ENCODE data around the gene PLCB1. TPM values are rescaled to one million over a fixed set of nuclear protein-coding genes. Genes with fewer than 3 reads are reported as not detected.

The PLCB1 gene
- polyA plus RNA-seq, 1 donor (not counting 4 experiments of a cell fraction or from before 2014, with no cell fraction given) = 0.37 TPM

DNA sequence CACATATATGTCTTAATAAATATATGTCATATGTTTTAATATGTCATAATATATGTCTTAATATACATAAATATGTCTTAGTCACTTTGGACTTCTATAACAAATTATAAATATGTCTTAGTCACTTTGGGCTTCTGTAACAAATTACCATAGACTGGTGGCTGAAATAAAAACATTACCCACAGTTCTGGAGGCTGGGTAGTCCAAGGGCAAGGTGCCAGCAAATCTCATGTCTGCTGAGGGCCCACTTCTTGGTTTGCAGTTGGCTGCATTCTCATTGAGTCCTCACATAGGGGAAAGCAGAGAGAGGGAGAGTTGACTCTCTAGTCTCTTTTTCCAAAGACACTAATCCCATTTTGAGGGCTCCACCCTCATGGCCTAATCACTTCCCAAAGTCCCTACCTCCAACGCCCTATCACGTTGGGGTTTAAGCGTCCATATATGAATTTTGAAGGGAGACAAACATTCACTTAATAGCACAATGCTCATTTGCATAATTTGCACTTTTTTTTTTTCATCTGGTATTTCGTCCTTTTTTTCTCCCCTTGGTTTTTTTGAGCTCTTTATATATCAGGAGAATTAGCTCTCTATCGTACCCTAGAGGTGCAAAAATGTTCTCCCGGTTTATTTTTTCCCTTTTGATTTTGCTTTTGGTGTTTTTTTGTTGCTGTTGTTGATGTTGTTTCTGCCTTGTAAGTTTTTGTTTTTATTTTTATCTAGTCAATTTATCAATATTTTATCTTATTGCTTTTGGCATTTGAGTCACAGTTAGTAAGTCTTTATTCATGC is 266.4 kb downstream of the PLCB1 start:
- DNase-seq (ENCODE audit: low read depth, low spot score) (no peak), FAIRE-seq (no peak)
- no peak overlapping the region for H3K4me2 ChIP-seq (ENCODE audit: control insufficient read depth, extremely low read depth, insufficient read depth, low read depth, low read length)
- no peak overlapping the region for H3K9ac ChIP-seq (ENCODE audit: control insufficient read depth, extremely low read depth, insufficient read depth, low read length)
- H3K4me3 ChIP-seq (ENCODE audit: control insufficient read depth in 2 of 3, extremely low read depth in 1 of 3, insufficient read depth in 2 of 3, low read depth in 1 of 3, low read length in 3 of 3) = no peak overlapping the region
- no peaks in the 10 kb centered on the region for H3K4me1 ChIP-seq (ENCODE audit: control insufficient read depth, extremely low read depth, insufficient read depth, low read length)
- no peaks in the 10 kb centered on the region for H3K27me3 ChIP-seq (ENCODE audit: control insufficient read depth, extremely low read depth, insufficient read depth, low read length)
- H4K20me1 ChIP-seq (ENCODE audit: control insufficient read depth, extremely low read depth, insufficient read depth, low read length) = no peaks in the 10 kb centered on the region
- dilution Hi-C loops (cut with MboI; ENCODE audit: extremely low pct_ligation_motif_present, low sequenced_read_pairs) = no loop called here
- no peaks in the 10 kb centered on the region for H3K9me1 ChIP-seq (ENCODE audit: control insufficient read depth, extremely low read depth, insufficient read depth, low read length)
- H2AFZ ChIP-seq (ENCODE audit: control insufficient read depth, low read length) = no peak overlapping the region
- no peaks in the 10 kb centered on the region for H3K36me3 ChIP-seq (ENCODE audit: control insufficient read depth in 2 of 2, extremely low read depth in 1 of 2, insufficient read depth in 2 of 2, low read length in 2 of 2)
- no peaks in the 10 kb centered on the region for H3K9me3 ChIP-seq (ENCODE audit: control insufficient read depth, low read depth, low read length)
- no peak overlapping the region for H3K27ac ChIP-seq (ENCODE audit: control insufficient read depth, insufficient read depth, low read length)
- H3K79me2 ChIP-seq (ENCODE audit: control insufficient read depth, insufficient read depth, low read length) = no peaks in the 10 kb centered on the region
- TF ChIP-seq CTCF (optimal IDR thresholded peaks at IDR 0.05 in 1 of 3, IDR thresholded peaks at IDR 0.05 in 1 of 3, conservative IDR thresholded peaks at IDR 0.05 in 1 of 3; ENCODE audit: extremely low read depth in 1 of 3, insufficient read depth in 2 of 3, low read length in 3 of 3) (no peak), EZH2 (IDR thresholded peaks at IDR 0.05; ENCODE audit: low read length) (no peak)

DNA sequence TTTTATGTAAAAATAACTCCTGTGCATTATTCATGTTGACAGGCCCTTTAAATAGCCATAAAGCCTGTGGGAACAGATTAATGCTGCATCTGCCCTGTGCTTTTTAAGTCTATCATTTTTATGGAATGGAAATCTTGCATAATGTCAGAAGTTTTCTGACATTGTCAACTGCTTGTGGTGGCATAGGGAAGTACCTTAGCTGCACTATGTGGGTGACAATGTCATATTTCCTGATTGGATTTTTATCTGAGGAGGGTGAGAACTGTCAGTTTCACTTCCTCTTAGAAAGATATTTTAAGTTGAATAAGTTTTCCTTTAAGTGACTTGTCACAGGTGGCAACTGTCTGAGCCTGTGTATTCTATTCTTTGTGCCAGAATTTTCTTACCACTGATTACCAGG is 267.9 kb downstream of the PLCB1 start:
- Histone ChIP-seq H3K36me3 (ENCODE audit: control insufficient read depth in 2 of 2, extremely low read depth in 1 of 2, insufficient read depth in 2 of 2, low read length in 2 of 2) (no peaks in the 10 kb centered on the region), H3K4me1 (ENCODE audit: control insufficient read depth, extremely low read depth, insufficient read depth, low read length) (no peaks in the 10 kb centered on the region), H3K9me1 (ENCODE audit: control insufficient read depth, extremely low read depth, insufficient read depth, low read length) (no peaks in the 10 kb centered on the region), H3K79me2 (ENCODE audit: control insufficient read depth, insufficient read depth, low read length) (no peaks in the 10 kb centered on the region), H3K9me3 (ENCODE audit: control insufficient read depth, low read depth, low read length) (no peaks in the 10 kb centered on the region), H3K4me3 (ENCODE audit: control insufficient read depth in 2 of 3, extremely low read depth in 1 of 3, insufficient read depth in 2 of 3, low read depth in 1 of 3, low read length in 3 of 3) (no peak overlapping the region), H3K27me3 (ENCODE audit: control insufficient read depth, extremely low read depth, insufficient read depth, low read length) (no peaks in the 10 kb centered on the region), H2AFZ (ENCODE audit: control insufficient read depth, low read length) (no peak overlapping the region), H3K4me2 (ENCODE audit: control insufficient read depth, extremely low read depth, insufficient read depth, low read depth, low read length) (no peak overlapping the region), H4K20me1 (ENCODE audit: control insufficient read depth, extremely low read depth, insufficient read depth, low read length) (no peaks in the 10 kb centered on the region), H3K9ac (ENCODE audit: control insufficient read depth, extremely low read depth, insufficient read depth, low read length) (no peak overlapping the region), H3K27ac (ENCODE audit: control insufficient read depth, insufficient read depth, low read length) (no peak overlapping the region)
- TF ChIP-seq CTCF (optimal IDR thresholded peaks at IDR 0.05 in 1 of 3, IDR thresholded peaks at IDR 0.05 in 1 of 3, conservative IDR thresholded peaks at IDR 0.05 in 1 of 3; ENCODE audit: extremely low read depth in 1 of 3, insufficient read depth in 2 of 3, low read length in 3 of 3) = no peak
- TF ChIP-seq EZH2 (IDR thresholded peaks at IDR 0.05; ENCODE audit: low read length) = no peak
- FAIRE-seq (no peak), DNase-seq (ENCODE audit: low read depth, low spot score) (no peak)
- dilution Hi-C loops (cut with MboI; ENCODE audit: extremely low pct_ligation_motif_present, low sequenced_read_pairs) = no loop called here

All from keratinocyte (primary cell).